Body of pancreas (tissue), 4 donors: ENCODE measurements around the gene OSBPL10.

ENCODE experiments used
- POLR2A ChIP-seq, 3 donors: fragments of 450-650 bp; IDR thresholded peaks; one replicate each; pipeline ENCODE4 v1.6.1; 2016; ENCODE audit warnings: antibody characterized with exemption in 3 of 3, mild to moderate bottlenecking in 2 of 3
- TF ChIP-seq, protein P1 (sequence below), 7 experiments: fragments of 450-650 bp in 4 of 7; fragments of 200-600 bp in 3 of 7; sonication (generic) in 3 of 7; IDR thresholded peaks; one replicate each; pipeline ENCODE4 v1.5.1; 2016 to 2019; ENCODE audit warnings: antibody characterized with exemption in 7 of 7

DNA sequence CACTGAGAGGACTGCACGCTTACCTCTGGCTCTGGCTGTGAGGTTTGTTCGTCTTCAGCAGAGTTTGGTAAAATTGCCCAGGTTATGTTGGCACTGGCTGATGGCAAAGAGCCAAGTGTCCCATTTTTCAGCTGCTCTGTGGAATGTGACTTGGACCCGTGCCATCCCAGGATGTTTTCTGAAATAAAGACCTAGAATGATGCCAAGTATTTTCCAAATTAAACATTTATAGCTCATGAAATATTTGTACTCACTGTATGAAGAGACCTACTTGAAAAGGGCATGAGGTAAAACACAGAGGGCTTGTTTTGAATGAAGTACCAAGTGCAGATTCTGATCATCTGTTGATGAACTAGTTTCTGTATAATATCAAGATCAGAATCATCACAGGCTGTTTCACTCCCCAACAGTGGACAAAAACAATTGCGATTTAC, 247.8 kb downstream of the OSBPL10 start:
- TF ChIP-seq, protein P1, sequence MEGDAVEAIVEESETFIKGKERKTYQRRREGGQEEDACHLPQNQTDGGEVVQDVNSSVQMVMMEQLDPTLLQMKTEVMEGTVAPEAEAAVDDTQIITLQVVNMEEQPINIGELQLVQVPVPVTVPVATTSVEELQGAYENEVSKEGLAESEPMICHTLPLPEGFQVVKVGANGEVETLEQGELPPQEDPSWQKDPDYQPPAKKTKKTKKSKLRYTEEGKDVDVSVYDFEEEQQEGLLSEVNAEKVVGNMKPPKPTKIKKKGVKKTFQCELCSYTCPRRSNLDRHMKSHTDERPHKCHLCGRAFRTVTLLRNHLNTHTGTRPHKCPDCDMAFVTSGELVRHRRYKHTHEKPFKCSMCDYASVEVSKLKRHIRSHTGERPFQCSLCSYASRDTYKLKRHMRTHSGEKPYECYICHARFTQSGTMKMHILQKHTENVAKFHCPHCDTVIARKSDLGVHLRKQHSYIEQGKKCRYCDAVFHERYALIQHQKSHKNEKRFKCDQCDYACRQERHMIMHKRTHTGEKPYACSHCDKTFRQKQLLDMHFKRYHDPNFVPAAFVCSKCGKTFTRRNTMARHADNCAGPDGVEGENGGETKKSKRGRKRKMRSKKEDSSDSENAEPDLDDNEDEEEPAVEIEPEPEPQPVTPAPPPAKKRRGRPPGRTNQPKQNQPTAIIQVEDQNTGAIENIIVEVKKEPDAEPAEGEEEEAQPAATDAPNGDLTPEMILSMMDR (IDR thresholded peaks at IDR 0.05) = no peak
- TF ChIP-seq POLR2A (IDR thresholded peaks at IDR 0.05) = no peak
